GM18508 (cell line): Measurements from ENCODE around the gene PXT1.
"Not testable (repeated sequence)": the region's sequence is repeated elsewhere in the genome, so short reads cannot be mapped to it uniquely, and the experiment has no call there.

ENCODE experiments used
- ATAC-seq: cut with Tn5 transposase; IDR thresholded peaks from one replicate; pipeline ENCODE4 v1.9.1; 2021; ENCODE audit warnings: moderate number of reproducible peaks; ENCODE audit not compliant: insufficient read depth, unreplicated experiment

Gene PXT1

DNA sequence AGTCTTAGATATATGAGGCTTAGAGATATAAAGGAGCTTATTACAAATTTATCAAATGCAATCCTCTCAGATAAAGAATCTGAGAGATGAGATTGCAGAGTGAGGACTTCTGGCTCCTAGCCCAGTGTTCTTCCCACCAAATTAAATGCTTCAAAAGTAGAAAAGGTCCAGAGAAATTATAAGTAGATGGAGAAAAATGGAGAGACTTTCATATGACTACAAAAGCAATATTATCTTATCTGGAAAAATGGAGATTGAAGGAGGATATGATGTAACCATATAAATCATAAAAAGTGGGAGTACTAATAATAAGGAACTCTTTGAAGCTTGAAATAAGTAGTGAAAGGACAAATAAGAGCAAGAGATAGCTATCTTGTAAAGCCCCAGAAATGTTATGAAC, 3.0 kb upstream of the PXT1 start:
- ATAC-seq = no peak

DNA sequence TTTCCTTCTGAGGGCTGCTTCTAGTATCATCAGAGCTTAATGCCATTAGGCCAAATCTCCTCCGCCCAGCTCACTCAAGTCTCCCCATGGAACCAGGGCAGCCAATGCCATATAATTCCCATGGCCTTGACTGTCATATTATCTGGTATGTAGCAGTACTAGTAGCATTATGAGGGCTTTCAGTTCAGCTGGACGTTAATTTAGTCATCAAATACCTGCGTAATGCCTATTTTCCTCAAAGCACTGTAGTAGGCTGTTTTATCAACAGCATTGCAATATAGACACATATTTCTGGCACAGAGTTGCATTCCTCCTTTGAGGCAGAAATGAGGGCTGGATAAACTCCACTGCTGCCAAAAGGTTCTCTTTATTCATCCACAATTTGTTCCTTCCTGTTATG, 1.8 kb upstream of the PXT1 start:
- ATAC-seq = no peak

DNA sequence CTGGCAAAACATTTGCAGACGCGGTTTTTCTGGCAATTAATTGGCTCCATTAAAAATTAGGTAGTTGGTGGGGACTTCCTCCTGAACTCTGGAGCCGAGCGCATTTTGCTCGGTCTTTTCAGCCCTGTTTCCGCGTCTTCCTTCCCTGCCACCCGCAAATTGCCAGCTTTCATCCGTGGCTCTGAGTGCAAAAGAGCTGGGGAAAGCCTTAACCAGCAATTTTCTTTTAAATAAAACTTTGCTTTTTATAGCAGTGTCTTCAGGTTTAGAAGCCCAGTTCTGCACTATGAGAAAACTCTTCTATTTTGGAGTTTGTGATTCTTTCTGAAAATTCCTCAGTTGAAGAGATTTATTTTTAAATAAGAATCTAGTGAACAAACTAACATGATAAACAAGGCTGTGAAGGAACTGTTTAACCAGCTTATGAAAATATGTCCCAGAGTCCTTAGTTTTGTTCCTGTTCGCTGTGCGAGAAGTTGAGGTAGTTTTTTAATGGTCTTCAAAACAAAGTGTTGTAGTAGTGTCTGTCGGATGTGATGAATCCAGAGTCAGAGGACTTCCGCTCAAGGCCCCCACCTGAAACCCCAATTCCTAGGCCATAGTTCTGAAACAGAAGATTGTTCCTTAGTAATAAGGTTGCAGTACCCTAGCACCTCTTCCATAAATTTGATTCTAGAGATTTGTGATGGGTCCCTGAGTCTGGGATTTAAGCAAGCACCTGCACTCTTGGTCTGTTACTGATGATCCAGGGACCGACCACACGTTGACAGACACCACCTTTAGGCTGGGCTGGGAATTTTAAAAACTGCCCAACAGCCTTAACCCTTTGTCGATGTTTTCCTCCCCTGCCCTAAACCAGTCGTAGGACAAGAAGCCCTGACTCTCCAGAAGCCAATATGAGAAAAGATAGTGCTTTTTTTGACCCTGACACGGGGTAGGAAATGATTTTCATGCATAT, 1.1 kb upstream of the PXT1 start:
- no peak for ATAC-seq

DNA sequence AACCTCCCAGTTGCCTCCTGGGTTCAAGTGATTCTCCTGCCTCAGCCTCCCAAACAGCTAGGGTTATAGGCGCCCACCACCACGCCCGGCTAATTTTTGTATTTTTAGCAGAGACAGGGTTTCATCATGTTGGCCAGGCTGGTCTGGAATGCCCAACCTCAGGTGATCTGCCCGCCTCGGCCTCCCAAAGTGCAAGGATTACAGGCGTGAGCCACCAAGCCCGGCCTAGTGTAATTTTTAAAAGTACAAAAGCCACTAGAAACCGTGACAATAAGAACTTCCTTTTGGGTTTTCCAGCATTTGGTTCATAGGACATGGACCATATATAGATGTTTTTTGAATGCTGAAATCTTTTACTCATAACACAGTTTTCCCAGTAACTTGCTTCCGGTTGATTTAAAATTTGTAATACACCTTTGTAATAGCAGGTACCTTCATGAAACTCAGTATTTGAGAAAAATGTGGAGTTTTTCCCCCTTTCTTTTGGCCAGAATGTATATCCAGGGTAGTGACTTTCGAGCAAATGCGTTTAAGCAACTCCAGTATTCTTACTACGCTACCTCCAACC, 467 bp downstream of the PXT1 start:
- ATAC-seq = no peak

DNA sequence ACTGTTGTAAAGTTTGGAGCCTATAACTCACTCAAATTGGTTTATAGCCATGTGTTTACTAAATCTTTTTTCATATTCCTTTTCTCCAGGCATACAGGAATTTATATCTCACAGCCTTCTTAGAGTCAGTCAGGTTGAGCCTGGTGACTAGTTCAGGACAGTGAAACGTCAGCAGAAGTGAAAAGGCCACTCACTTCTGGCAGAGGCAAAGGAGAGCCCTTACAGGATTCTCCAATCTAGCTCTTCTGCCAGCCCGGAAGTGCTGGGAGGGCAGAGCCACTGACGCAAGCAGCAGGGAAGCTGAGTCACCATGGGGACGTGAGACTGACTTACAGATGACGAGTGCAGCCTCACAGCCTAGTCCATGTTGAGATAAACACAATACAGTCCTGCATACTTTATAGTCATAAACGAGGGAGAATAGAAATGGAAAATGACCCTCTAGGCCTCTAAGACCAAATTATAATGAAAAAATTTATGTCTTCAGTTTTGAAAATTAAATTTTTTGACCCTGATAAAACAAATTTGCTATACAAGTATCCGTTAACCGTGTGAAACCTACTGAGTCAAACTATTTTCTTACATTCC, 1.3 kb downstream of the PXT1 start:
- peak; percentile 43 for ATAC-seq

DNA sequence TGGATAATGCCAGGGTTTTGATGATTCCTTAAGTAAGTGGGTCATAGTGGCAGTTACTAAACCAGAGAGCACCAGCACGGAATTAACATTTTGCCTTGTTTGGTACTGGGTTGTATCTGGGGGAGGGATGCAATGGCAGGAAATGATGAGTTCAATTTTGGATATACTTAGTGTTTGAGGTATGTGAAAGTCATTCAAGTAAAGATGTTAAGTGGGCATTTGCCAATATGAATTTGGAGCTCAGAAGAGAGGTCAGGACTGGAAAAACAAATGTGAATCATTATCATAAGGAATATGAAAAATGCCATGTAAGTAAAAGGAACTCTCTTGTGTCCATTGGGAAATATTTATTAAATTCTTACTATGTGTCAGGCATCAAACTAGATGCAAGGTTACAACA, 6.2 kb downstream of the PXT1 start:
- no peak for ATAC-seq

DNA sequence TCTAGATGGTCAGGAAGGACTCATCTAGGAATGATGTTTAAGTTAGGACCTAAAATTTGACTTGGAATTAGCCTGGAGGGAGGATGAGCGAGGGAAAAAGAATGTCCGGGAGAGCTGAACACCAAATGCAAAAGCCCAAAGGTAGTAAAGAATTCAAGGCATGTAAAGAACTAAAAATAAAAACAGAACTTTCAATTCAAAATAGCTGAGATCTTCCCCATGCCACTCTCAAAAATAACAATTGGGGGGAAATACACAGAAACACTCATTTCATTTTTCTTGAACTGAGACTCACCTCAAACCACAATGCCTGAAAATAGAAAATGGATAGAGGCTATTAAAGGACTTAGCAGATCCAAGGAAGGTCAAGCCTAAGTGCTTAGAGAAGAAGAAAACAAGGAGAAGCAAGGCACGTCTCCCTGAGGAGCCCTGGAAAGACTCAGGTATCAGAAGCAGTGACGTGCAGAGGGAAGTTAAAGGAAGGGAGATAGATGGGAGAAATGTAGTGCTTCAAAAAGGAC, 10.4 kb downstream of the PXT1 start:
- no peak for ATAC-seq

DNA sequence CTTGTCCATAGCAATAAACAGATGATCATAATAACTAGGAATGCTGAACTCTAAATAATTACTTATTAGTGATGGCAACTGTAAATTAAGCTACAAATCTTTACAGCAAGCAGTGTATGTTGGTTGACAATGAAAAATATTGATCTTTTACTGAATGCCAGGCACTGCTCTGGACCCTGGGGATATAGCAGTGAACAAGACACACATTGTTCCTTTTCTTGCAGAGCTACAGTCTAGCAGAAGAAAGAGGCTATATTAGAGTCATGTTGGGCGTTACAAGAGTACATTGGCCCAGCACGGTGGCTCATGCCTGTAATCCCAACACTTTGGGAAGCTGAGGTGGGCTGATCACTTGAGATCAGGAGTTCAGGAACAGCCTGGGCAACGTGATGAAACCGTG, 11.5 kb downstream of the PXT1 start:
- no peak for ATAC-seq

DNA sequence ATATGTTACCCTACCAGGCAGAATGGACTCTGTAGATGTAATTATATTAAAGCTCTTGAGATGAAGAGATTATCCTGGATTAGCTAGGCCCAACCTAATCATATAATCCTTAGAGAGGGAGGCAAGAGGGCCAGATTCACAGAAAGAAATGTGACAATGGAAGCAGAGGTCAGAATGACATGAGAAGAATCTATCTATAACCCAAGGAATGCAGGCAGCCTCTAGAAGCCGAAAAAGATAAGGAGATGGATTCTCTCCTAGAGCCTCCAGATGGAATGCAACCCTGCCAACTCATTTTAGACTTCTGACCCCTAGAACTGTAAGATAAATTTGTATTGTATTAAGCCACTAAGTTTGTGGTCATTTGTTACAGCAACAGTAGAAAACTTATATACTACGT, 12.3 kb downstream of the PXT1 start:
- ATAC-seq = no peak

DNA sequence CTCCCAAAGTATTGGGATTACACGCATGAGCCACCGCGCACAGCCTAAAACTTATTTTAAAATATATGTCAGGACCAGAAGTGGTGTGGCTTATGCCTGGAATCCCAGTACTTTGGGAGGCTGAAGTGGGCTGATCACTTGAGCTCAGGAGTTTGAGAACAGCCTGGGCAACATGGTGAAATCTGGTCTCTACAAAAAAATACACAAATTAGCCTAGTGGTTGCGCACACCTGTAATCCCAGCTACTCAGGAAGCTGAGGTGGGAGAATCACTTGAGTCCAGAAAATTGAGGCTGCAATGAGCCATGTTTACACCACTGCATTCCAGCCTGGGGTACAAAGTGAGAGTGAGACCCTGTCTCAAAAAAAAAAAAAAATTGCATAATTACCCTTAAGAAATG, 13.7 kb downstream of the PXT1 start:
- no peak for ATAC-seq

DNA sequence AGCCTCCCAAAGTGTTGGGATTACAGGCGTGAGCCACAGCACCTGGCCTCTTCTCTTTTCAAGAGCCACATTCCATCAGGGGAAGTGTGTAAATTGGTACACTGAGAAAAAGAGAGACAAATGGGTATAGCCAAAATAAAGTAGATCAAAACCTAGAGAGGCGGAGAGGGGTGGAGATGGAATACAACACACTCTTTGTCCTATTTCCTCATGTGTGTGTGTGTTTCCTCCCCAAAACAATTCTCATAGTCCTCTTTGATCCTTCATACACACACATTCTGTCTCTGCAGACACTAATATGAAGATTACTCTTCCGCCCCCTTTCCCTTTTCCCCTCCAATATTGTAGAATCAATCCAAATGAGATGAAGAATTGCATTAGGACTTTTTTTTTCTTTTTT, 16.0 kb downstream of the PXT1 start:
- no peak for ATAC-seq

DNA sequence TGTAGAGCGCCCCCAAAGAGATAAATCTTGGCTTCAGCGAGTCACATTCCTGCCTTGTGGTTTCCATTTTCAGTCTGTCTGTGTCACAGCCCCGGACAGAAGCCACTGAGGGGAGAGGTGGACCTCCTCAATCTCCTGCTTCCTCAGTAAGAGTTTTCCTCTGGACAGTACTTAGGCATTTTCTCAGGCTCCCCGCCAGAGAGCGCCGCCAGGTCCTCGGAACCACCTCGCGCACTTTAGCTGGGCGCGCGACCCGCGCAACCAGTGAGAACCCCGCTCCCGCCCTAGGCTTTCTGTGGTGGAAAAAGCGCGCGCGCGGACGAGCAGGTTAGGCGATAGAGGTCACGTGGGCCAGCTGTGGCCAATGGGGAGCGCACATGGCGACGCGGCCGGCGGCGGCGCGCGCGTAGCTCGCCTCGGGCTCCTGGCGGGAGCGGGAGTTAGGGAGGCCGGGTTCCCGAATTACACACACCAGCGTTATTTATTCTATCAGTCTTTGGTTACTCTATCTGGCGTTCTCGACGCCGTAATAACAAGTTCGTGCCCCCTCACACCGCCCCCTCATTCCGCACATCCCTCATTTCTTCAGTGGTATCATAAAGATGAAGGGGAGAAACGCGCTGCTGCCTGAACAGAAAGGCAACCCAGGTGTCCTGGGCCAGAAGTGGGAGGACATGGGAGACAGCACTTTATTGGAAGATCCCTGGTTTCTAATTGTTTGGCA, 19.4 kb downstream of the PXT1 start:
- peak; percentile 74 for ATAC-seq

DNA sequence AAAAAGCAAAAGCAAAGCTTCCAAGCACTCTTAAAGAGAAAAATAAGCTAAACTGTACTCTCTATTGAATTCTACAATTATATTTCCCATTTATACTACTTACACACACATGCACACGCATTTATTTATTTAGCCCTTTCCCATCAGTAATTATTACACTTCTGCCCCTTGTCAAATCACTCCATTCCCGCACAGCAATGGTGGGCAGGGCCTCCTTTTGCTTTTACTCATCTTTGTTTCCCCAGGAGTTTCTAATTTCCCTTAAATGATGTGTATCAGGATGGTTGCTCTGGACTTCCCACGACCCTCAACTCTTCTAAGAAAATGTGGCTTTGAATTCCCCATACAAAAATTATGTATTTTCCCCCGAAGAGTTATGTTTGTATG, 19.9 kb downstream of the PXT1 start:
- ATAC-seq = no peak

DNA sequence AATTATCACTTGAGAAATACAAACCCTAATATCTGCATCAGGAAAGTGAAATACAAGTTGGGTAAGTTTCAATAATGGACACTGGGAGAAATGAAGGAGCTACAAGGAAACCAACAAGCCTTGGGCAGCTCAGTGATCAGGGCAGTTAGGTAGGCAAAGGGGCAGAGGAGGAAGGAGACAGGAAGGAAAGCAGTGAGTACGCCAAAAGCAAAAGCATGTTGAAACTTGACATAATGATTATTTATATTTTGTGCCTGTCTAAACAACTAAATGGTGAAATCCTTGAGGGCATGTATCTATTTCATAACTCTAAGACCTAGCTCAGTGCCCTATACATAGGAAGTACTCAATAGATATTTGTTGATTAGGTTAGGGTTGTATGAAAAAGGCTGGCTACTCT, 23.3 kb downstream of the PXT1 start:
- no peak for ATAC-seq

DNA sequence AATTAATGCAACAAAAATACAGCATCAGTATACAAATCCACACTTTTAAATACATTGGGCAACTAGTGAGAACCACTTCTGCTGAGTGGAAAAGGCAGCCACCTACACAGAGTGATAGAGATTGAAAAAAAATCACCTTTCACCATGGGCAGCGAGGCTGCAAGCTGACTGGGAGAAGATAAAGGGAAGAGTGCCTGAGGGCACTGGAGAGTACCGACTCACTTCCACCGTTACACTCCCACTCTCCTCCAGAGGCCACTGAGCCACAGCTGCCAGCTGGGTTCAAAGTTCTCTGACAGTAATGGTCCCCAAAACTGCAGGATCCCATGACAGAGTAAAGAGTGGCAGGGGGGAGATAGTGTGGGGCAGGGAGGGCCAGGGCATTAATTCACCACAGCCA, 24.1 kb downstream of the PXT1 start:
- ATAC-seq = no peak

DNA sequence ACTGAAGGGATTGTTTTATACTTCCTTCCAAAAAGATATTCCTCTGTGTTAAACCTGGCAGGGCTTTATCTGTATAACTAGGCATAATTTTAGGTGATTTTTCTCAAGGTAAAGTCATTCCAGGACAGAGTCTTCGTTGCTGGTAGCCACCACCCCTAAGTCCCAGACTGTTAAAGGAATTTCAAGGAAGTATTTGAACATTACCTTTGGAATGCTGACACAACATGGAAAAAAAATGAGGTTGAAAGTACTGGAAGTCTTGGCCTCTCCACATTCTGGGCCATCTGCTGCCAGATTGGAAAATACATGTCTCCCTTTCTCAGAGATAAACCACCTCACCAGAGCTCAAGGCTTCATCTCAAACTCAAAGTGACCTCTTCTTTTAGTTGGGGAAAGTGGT, 28.2 kb downstream of the PXT1 start:
- no peak for ATAC-seq

DNA sequence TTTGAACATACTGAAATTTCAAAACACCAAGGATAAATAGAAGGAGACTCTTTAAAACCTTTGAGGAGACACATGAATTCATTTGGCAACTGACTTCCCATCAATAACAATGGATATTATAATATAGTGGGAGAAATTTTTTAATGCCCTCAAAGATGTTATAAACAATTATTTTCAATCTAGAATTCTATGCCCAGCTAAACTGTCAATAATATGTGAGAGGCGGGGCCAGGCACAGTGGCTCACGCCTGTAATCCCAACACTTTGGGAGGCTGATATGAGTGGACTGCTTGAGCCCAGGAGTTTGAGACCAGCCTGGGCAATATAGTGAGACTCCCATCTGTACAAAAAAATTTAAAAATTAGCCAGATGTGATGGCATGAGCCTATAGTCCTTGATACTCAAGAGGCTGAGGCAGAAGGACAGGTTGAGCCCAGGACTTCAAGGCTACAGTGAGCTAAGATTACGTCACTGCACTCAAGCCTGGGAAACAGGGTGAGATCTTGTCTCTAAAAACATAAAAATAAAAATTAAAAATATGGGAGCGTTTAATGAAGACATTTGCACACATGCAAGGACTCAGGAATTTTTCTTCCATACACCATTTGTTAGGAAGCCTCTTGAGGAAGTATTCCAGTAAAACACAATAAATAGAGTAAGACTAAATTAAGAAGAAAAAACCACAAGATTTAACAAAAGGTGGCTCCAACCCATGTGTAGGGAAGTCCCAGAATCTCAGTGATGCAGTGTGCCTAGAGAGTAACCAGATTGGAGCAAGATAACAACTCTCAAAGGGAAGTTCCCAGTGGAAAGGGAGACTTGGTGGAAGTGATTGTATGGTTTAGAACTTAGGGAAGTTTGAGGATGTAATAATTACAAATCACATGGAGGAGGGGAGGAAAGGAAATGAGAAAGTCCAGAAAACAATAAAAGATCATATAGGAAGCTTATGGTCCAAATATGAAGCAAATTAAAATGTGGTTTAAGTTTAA, 28.9 kb downstream of the PXT1 start:
- no peak for ATAC-seq

DNA sequence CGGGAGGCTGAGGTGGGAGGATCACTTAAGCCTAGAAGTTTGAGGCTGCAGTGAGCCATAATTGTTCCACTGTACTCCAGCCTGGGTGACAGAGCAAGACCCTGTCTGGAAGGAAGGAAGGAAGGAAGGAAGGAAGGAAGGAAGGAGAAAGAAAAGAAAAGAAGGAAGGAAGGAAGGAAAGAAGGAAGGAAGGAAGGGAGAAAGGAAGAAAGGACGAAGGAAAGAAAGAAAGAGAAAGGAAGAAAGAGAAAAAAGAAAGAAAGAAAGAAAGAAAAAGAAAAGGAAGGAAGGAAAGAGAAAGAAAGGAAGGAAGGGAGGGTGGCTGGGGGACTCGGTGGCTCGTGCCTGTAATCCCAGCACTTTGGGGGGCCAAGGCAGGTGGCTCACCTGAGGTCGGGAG, 32.9 kb downstream of the PXT1 start:
- not testable (repeated sequence) for ATAC-seq

DNA sequence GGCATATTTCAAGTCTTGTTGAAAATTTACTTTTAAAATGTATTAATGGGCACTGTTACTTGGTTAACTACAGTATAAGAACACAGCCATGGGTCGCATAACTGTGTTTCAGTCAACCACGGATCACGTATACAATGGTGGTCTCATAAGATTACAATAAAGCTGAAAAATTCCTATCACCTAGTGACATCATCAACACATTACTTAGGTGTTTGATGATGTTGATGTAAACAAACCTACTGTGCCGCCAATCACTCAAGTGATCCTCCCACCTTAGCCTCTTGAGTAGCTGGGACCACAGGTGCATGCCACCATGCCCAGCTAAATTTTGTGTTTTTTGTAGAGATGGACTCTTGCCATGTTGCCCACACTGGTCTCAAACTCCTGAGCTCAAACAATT, 38.5 kb downstream of the PXT1 start:
- no peak for ATAC-seq

DNA sequence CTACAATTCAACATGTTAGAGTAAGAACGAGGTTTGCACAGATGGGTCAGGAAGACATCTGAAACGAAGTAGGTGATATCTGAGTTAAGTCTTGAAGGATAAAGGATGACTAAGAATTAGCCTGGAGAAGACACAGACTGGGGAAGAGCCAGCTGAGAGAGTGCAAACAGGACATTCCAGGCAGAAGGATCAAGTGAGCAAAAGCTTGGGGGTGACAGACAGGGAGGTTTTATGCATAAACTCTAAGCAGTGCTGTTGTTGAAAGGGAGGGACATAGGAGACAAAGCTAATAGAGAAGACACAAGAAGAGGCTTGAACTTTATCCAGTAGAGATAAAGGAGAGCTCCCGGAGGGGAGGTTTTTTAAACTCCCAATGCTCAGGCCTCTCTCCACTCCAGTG, 40.2 kb downstream of the PXT1 start:
- no peak for ATAC-seq
